HG03442 (cell line): Measurements from ENCODE around the gene DRC7.
A peak's percentile ranks its signal among the peaks of the same experiment; 100 is the strongest.

Experiments
- ATAC-seq: cut with Tn5 transposase; IDR thresholded peaks from one replicate; pipeline ENCODE4 v1.9.1; 2021; ENCODE audit warnings: mild to moderate bottlenecking, moderate library complexity; ENCODE audit not compliant: unreplicated experiment

Gene DRC7

DNA sequence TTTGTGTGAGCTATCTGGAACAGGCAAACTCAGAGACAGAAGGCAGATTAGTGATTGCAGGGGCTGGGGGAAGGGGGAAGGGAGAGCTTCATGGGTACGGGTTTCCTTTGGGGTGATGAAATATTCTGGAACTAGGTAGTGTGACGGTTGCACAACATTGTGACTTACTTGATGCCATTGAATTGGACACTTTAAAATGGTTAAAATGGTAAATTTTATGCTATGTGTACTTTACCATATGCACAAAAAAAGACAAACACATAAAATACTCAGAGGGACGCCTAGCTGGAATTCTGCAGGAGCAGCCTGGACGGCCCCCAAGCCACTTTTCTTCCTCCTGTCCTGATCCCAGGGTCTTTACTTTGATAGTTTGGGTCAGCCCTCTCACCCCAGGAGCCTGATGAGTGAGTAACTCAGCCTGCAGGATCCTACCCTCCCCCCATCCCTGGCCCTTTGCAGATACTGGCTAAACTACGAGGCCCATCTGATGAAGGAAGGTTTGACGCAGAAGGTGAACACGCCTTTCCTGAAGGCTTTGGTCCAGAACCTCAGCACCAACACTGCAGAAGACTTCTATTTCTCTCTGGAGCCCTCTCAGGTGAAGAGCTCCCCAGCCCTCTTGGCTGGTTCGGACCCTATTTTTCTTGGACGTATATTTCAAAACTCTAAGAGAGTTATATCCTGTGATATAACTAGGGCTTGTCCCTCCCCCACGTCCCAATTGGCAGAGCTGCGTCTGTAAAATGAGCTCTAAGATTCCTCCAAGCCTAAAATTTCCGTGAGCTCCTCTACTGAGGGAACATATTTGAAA, 18.7 kb upstream of the DRC7 start:
- no peak for ATAC-seq

DNA sequence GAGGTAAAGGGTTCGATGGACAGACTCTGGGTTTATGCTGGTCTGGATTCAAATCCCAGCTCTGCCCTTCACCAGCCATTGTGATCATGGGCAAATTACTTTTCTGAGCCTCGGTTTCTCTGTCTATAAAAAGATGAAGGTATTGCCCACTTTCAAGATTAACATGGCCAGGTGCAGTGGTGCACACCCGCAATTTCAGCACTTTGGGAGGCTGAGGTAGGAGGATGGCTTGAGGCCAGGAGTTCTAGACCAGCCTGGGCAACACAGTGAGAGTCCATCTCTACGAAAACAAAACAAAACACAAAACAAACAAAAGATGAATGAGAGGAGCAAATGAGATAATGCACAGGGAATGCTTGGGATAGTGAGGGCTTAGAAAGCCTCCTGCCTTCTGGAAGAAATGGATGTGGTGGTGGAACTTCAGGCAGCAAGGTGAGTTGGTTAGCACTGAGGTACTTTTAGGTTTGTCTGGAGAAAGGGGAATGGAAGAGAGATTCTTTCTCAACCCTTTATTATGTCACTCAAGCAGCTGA, 18.0 kb upstream of the DRC7 start:
- ATAC-seq: no peak

DNA sequence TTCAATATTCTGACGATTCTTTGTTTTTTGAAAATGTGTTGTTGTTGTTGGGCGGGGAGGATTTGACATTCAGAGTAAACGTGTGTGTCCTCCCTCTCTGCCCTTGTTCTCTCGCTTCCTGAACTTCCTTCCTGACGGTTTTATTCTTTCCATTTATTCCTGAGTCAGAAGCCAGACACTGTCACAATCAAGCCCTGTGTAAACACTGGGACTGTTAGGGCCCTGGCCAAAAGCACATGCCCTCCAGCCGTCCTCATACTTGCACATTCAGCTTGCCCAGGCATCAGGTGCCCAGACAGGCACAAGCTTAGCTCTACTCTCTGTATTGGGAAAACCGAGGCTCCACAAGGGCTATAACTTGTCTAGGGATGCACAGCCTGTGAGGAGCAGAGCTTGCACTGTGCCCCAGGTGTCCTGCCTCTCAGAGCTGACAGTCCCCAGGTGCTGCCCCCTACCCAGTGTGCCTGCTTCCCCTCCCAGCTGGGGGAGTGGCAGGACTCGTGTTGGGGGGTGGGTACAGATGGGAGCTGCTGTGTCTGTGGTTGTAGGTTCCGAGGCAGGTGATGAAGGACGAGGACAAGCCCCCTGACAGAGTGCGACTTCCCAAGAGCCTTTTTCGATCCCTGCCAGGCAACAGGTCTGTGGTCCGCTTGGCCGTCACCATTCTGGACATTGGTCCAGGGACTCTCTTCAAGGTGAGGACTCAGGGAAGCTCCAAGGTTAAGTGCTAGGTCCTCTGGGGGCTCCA, 16.8 kb upstream of the DRC7 start:
- ATAC-seq: no peak

GRCh38 chr16:57679016-57679415, 15.6 kb upstream of the DRC7 start:
- no peak for ATAC-seq

GRCh38 chr16:57679767-57680482, 14.7 kb upstream of the DRC7 start:
- ATAC-seq: no peak

- ATAC-seq: no peak
These were observed 13.7 kb upstream of the DRC7 start for GRCh38 chr16:57680842-57681375.

GRCh38 chr16:57681950-57682728, 12.5 kb upstream of the DRC7 start:
- ATAC-seq: no peak

- no peak for ATAC-seq
These were observed 11.6 kb upstream of the DRC7 start for GRCh38 chr16:57682809-57683635.

GRCh38 chr16:57683636-57684545, 10.7 kb upstream of the DRC7 start:
- ATAC-seq: no peak

DNA sequence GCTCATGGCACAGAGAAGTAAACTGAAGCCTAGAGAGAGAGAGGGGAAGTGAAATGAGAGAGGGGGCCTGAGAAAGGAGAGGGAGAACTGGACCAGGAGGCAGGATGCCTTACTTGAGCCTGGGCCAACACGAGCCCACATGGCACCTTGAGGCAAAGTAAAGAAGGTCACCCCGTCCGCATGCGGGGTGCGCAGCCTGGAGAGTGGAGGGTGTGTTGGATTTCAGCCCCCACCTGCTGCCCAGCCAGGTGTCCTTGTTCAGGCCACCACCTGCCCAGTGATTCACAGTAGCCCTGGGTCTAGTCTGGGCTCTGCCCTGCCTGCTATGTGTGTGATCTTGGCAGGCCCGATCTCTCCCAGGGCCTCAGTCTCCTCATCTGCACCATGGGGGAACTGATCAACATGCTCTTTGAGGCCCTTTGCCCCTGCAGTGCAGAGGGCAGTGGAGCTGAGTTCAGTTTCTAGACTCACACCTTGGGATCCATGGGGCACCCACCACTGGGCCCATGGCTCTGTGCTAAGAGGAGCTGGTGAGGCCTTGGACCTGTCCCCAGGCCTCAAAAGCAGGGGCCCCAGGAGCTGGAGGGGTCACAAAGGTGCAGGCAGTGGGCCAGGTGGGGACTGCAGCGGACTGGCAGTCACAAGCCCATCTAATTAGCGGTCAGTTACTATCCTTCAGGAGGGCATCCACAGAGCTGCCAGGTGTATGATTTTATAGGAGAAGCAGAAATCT, 9.8 kb upstream of the DRC7 start:
- ATAC-seq: no peak

- no peak for ATAC-seq
These were observed 9.0 kb upstream of the DRC7 start for GRCh38 chr16:57685633-57686032.

DNA sequence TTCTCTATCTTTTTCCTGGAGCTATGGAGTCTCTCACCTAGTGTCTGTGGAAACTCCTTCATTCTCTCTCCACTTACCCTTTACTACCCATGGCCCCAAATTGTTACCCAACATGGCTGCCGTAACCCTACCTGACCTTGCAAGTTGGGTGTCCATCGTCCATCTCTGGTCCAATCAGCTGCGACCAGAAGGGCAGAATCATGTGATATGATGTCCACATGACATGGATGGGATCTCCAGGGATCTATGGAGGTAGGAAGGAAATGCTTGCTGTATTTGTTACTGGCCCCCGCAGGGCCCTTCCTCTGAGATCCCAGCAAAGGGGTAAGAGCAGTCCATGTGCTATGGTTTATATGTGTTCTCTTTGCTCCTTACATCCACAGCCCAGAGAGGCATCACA, 8.0 kb upstream of the DRC7 start:
- ATAC-seq: no peak

GRCh38 chr16:57687363-57687929, 7.2 kb upstream of the DRC7 start:
- ATAC-seq: no peak

GRCh38 chr16:57688487-57688986, 6.1 kb upstream of the DRC7 start:
- ATAC-seq: no peak

DNA sequence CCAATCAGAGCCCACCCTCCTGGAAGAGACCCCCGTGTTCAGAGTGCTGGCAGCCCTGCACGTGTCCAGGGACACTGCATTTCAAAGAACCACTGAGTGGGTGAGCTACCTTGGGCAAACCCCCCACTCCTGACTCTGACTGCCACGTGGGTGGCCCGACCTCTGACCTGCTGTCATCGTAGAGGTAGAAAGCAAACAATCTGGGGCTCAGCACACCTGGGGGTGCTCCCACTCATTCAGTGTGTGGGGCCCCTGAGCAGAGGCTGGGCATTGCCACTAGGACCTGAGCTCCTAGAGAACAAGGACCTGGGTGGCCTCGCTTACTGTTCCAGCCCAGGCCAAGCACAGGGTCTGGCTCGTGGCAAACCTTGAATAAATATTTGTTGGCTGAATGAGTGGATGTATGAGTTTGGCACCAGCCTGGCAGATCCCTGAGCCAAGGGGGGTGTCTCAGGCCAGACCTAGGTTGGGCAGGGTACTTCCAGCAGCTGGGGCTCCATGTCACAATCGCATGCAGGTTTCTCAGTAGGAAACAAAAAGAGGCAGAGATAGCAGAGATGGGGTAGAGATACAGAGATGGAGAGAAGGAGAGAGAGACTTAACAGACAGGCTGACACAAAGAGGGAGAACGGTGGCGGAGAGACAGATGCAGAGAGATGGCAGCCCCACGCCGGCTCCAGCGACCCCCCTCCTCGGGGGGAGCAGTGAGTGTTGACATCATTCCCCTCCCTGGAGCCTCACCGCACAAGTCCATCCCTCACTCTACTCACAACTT, 5.4 kb upstream of the DRC7 start:
- ATAC-seq: no peak

DNA sequence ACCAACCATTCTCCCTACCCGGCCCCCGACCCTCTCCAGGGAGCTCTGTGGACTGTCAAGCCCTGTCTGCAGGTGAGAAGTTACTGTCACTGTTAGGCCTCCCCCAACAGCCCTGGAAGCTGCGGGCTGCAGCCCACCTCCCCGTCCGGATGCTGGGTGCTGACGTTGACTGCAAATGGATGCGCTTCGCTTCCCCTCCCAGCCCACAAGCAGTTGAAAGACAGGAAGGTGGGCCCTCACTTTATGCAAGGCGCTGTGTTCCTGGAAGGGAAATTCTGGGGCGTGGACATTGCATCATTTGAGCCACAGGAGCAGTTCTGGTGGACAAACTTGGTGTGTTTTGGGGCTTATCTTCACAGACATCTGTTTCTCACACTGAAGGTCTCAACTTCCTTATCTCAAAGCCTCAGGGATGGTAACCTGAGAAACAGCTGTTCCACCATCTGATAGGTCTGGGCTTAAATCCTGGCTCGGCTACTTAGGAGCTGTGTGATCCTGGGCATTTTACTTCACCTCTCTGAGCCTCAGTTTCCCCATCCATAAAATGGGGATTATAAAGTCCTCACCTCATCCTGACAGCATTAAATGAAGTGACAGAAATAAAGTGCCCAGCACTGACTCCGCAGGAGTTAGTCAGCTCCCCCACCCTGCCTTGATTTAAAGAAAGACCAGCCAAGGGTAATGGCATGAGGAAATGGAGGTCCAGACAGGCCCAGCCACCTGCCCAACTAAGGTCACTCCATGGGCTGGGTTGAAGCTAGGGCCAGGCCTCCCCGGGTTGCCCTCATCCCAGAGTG, 4.6 kb upstream of the DRC7 start:
- ATAC-seq: peak; percentile 70
